Measurements from ENCODE around the gene COPS8.
A peak's percentile ranks its signal among the peaks of the same experiment; 100 is the strongest.

COPS8 gene

DNA sequence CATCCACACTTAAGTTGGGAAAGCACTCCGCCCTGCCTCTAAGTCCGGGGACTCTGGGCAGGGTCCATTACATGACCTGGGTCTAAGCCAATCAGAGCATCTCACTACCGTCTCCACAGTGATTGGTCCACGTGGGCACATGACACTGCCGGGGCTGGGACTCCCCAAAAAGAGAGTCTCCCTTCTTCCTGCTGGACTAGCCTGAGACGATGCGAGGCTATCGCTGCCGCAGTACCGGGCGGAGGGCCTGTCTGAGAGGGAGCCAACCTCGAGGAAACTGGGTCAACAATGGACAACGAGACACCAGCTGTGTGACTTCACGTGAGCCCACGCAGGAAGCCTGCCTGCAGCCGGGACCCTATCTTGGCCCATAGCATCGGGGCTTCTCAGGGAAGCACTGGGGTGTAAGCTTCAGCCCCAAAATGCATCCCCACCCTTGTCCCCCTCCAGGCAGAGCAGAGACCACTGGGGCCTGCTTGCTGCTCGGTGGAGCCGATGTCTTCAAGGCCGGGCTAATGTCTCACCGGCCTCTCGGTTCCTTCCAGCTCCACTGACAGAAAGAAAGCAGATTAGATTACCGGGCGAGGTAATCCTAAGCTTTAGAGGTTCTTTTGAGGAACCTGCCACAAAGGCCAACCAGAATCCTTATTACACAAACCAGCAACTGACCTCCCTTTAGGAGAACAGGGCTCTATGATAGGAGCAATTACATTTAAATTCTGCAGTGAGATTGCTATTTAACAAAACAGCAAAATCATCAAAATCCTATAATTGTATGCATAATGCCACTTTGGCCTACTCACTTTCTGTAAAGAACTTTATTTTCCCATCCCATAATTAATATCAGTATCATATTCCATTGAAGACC lies 21.3 kb upstream of the COPS8 start:
- H3K4me3 ChIP-seq (ENCODE audit: low read length) = no peak overlapping the region
- TF ChIP-seq, protein P1, sequence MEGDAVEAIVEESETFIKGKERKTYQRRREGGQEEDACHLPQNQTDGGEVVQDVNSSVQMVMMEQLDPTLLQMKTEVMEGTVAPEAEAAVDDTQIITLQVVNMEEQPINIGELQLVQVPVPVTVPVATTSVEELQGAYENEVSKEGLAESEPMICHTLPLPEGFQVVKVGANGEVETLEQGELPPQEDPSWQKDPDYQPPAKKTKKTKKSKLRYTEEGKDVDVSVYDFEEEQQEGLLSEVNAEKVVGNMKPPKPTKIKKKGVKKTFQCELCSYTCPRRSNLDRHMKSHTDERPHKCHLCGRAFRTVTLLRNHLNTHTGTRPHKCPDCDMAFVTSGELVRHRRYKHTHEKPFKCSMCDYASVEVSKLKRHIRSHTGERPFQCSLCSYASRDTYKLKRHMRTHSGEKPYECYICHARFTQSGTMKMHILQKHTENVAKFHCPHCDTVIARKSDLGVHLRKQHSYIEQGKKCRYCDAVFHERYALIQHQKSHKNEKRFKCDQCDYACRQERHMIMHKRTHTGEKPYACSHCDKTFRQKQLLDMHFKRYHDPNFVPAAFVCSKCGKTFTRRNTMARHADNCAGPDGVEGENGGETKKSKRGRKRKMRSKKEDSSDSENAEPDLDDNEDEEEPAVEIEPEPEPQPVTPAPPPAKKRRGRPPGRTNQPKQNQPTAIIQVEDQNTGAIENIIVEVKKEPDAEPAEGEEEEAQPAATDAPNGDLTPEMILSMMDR (conservative IDR thresholded peaks at IDR 0.05; ENCODE audit: low read length) = no peak
- no peak for DNase-seq (ENCODE audit: low read depth)

DNA sequence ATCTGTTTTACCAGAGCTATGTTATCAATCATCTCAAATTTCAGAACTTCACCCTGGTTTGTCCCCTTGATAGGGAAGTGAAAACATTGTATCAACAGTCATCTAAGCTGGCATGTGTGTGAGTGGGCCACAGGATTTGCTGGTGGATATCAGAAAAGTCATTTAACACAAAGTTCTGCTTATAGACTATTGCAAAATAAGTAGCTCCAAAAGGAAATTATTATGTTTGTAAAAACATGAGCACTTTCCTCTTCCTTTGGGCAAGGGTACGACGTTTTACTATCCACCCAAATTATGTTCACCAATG lies 20.7 kb upstream of the COPS8 start:
- TF ChIP-seq, protein P1 (conservative IDR thresholded peaks at IDR 0.05; ENCODE audit: low read length) = no peak
- H3K4me3 ChIP-seq (ENCODE audit: low read length) = no peak overlapping the region
- DNase-seq (ENCODE audit: low read depth) = no peak

DNA sequence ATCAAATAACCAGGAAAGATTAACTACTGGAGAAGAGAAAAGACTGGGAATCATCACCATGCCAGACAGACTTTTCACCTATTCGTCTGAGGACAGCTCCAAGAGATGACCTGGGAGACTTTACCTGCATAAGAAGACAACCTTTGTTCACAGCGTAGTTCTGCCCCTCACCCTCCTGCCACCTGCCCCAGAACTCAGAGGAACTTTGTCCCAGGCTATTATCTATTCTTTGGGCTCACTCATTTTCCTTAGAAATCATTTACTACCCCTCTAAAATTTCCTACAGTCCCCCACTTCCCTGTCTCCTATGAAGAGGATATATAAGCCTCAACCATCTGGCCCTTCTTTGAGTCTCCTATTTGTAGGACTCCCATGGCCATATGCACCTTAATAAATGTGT lies 19.3 kb upstream of the COPS8 start:
- no peak for DNase-seq (ENCODE audit: low read depth)
- H3K4me3 ChIP-seq (ENCODE audit: low read length) = no peak overlapping the region
- TF ChIP-seq, protein P1 (conservative IDR thresholded peaks at IDR 0.05; ENCODE audit: low read length) = no peak

DNA sequence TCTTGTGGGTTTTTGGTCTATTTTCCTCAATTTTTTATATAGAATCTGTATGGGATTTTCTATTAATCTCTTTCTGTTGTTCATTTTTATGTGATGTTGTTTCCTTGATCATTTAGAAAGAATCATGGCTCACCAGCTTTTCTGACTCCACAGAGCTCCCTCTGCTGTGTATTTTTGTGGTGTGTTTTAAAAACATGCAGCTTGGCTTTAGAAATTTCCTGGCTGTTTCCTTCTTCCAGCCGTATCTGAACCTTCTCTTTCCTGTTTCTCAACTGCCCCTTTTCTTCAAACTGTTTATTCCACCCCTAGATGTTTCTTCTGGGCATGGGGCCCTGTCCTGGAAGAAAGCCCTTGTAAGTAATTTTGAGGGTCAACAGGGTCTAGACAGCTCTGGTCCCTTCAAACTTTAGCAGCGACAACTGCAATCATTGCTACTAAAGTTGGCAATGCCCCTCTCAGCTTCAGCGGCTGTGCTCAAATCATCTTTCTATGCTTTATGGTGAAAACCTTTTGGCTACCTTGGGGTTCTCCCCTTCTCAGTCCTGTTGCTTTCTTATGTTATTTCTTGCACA lies 17.6 kb upstream of the COPS8 start:
- H3K4me3 ChIP-seq (ENCODE audit: low read length) = no peak overlapping the region
- TF ChIP-seq, protein P1 (conservative IDR thresholded peaks at IDR 0.05; ENCODE audit: low read length) = peak; percentile 26; the same call in 1 of the 2 replicates
- no peak for DNase-seq (ENCODE audit: low read depth)

DNA sequence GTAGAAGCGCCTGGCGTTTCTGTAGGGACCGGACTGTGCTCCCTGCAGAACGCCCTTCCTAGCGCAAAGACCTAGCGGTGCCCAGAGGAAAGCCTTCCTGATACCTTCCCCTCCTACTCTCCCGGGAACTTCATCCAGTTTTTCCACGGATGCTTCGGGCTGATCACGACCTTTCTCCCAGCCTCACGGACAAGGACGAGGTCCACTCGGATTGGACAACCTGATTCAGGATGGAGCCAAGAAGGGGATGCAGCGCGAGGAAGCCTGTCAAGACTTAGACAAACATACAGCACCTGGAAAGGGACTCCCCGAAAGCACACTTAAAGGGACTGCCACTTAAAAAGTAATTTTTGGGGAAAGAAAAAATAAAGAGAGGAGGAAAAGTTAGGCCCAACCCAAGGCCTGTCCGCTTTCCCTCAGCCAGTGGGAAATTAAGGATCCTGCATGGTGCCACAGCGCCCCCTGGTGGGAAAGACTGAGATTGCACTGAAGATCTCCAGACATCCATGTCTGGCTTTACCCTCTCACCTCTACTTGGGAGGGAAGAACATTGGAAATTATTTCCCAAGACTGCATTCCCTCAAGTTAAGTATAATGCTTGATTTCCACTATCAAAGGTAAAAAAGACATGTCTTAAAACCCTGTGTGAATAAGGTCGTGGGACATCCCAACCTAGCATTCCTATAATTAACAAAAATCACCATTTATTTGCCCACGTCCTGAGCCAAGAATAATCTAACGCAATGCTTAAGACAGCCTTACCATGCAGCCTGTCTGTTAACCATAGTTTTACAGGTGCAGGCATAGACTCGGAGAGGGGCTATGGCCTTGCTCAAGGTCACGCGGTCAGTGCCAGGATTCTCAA lies 13.4 kb upstream of the COPS8 start:
- DNase-seq (ENCODE audit: low read depth) = peak; percentile 60
- TF ChIP-seq, protein P1 (conservative IDR thresholded peaks at IDR 0.05; ENCODE audit: low read length) = peak; percentile 98
- no peak overlapping the region for H3K4me3 ChIP-seq (ENCODE audit: low read length)

DNA sequence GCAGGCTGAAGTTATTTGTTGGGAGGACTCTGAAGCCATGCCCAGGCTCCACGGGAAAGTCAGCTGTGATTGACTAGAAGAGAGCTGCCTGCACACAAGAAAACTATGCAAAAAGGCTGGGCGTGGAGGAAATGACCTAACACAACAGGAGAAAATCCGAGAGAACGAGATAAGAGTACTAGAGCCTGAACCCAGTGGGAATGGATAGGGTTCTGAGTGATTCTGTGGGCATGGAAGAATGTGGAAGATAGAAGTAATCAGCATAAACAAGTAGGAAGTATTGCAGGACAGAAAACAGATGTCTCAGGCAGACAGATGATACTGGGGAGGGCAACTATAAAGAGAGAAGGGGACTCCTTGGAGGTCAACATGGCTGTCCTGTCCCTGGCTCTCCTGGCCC lies 12.1 kb upstream of the COPS8 start:
- TF ChIP-seq, protein P1 (conservative IDR thresholded peaks at IDR 0.05; ENCODE audit: low read length) = no peak
- DNase-seq (ENCODE audit: low read depth) = peak; percentile 78
- no peak overlapping the region for H3K4me3 ChIP-seq (ENCODE audit: low read length)
